Neural progenitor cell (in vitro differentiated cells): Measurements from ENCODE around the gene IP6K1. TPM values are rescaled to one million over a fixed set of nuclear protein-coding genes. Genes with fewer than 3 reads are reported as not detected.
A peak's percentile ranks its signal among the peaks of the same experiment; 100 is the strongest.

Experiments used
- DNase-seq: peaks from one replicate; pipeline ENCODE4 v3.0.0-alpha.2; 2016; ENCODE audit warnings: low spot score
- H2AFZ ChIP-seq: fragments of 200-600 bp; sonication (generic); replicated peaks from 2 replicates; pipeline ENCODE4 v1.6.1; 2016; ENCODE audit warnings: antibody characterized with exemption
- H3F3A ChIP-seq: fragments of 200-600 bp; sonication (generic); 2 replicates; pipeline ENCODE4 v1.6.1; 2016; ENCODE audit warnings: antibody characterized with exemption, low read depth
- H3K27ac ChIP-seq: fragments of 200-600 bp; sonication (generic); 2 replicates; pipeline ENCODE4 v1.5.1; 2016; ENCODE audit warnings: mild to moderate bottlenecking
- H3K27me3 ChIP-seq: fragments of 200-600 bp; sonication (generic); 2 replicates; pipeline ENCODE4 v1.6.1; 2016; ENCODE audit warnings: mild to moderate bottlenecking, moderate library complexity
- H3K36me3 ChIP-seq: fragments of 200-600 bp; sonication (generic); 2 replicates; pipeline ENCODE4 v1.5.1; 2016
- H3K4me1 ChIP-seq: fragments of 200-600 bp; sonication (generic); 2 replicates; pipeline ENCODE4 v1.6.1; 2016; ENCODE audit warnings: mixed run types
- H3K4me2 ChIP-seq: fragments of 200-600 bp; sonication (generic); 2 replicates; pipeline ENCODE4 v1.6.1; 2016
- H3K4me3 ChIP-seq: fragments of 200-600 bp; sonication (generic); 2 replicates; pipeline ENCODE4 v1.5.1; 2016
- H3K79me2 ChIP-seq: fragments of 200-600 bp; sonication (generic); 2 replicates; pipeline ENCODE4 v1.6.1; 2016; ENCODE audit warnings: low read depth
- H3K9ac ChIP-seq: fragments of 200-600 bp; sonication (generic); 2 replicates; pipeline ENCODE4 v1.6.1; 2016
- H3K9me3 ChIP-seq: fragments of 200-600 bp; sonication (generic); 2 replicates; pipeline ENCODE4 v1.5.1; 2016; ENCODE audit warnings: low read depth
- H4K20me1 ChIP-seq: fragments of 200-600 bp; sonication (generic); 2 replicates; pipeline ENCODE4 v1.6.1; 2016; ENCODE audit warnings: low read depth
- H3K27ac Mint-ChIP-seq: 3 replicates; pipeline ENCODE4 v1.8.0; 2021; ENCODE audit warnings: mixed read lengths
- H3K27me3 Mint-ChIP-seq: 2 replicates; pipeline ENCODE4 v1.8.0; 2022; ENCODE audit warnings: low read depth, mild to moderate bottlenecking, inconsistent platforms, moderate library complexity, mixed read lengths; ENCODE audit not compliant: insufficient read depth
- H3K36me3 Mint-ChIP-seq: 3 replicates; pipeline ENCODE4 v1.8.0; 2021; ENCODE audit warnings: mixed read lengths
- H3K4me1 Mint-ChIP-seq: 3 replicates; pipeline ENCODE4 v1.8.0; 2021; ENCODE audit warnings: mixed read lengths
- H3K4me3 Mint-ChIP-seq: 3 replicates; pipeline ENCODE4 v1.8.0; 2021; ENCODE audit warnings: mild to moderate bottlenecking, moderate library complexity, mixed read lengths
- H3K9me3 Mint-ChIP-seq: 3 replicates; pipeline ENCODE4 v1.8.0; 2020; ENCODE audit warnings: mixed read lengths
- CTCF ChIP-seq: fragments of 200-600 bp; sonication (generic); IDR thresholded peaks from 2 replicates; pipeline ENCODE4 v1.5.1; 2017; ENCODE audit warnings: antibody characterized with exemption, mild to moderate bottlenecking
- EZH2 ChIP-seq: fragments of 200-600 bp; sonication (generic); IDR thresholded peaks from 2 replicates; pipeline ENCODE4 v1.6.1; 2017; ENCODE audit warnings: antibody characterized with exemption, mild to moderate bottlenecking, moderate library complexity
- EZH2phosphoT487 ChIP-seq: fragments of 200-600 bp; sonication (generic); IDR thresholded peaks from 2 replicates; pipeline ENCODE4 v1.6.1; 2017; ENCODE audit warnings: antibody characterized with exemption
- total RNA-seq: library from RNA; depleted of rRNA; stranded (reverse); fragments of >200 nt; gene quantifications from 2 replicates; pipeline ENCODE4 v1.2.3, GENCODE V29; 2015; ENCODE audit warnings: low replicate concordance

The IP6K1 gene
- total RNA-seq, 1 donor from 2014 or later: 26.3 TPM

- no peak overlapping the region for H3K27ac ChIP-seq
- peaks cover 8% of the 10 kb centered on the region for H3K27me3 ChIP-seq
- peak overlapping the region; percentile 63 for H3K4me3 ChIP-seq
- H3K79me2 ChIP-seq: peaks cover 9% of the 10 kb centered on the region
- no peak overlapping the region for H2AFZ ChIP-seq
- Mint-ChIP-seq H3K4me3 (peak overlapping the region; percentile 84), H3K27me3 (peaks cover 4% of the 10 kb centered on the region), H3K36me3 (peaks cover 8% of the 10 kb centered on the region), H3K4me1 (peaks cover 18% of the 10 kb centered on the region), H3K27ac (no peak overlapping the region), H3K9me3 (no peaks in the 10 kb centered on the region)
- H3K4me2 ChIP-seq: peak overlapping the region; percentile 84
- DNase-seq: peak; percentile 12
- TF ChIP-seq EZH2 (no peak), EZH2phosphoT487 (no peak), CTCF (no peak)
- H3K36me3 ChIP-seq: no peaks in the 10 kb centered on the region
- no peaks in the 10 kb centered on the region for H3K9me3 ChIP-seq
- peaks cover 24% of the 10 kb centered on the region for H3F3A ChIP-seq
- no peak overlapping the region for H3K9ac ChIP-seq
- H3K4me1 ChIP-seq: peaks cover 8% of the 10 kb centered on the region
- no peaks in the 10 kb centered on the region for H4K20me1 ChIP-seq
These were observed 68.1 kb downstream of the IP6K1 start for GRCh38 chr3:49717959-49718857.

- Histone ChIP-seq H3K27ac (no peak overlapping the region), H3K9ac (no peak overlapping the region), H4K20me1 (no peaks in the 10 kb centered on the region), H3K4me3 (no peak overlapping the region), H3K36me3 (no peaks in the 10 kb centered on the region), H2AFZ (no peak overlapping the region), H3K4me1 (peaks cover 3% of the 10 kb centered on the region), H3K9me3 (no peaks in the 10 kb centered on the region), H3K4me2 (no peak overlapping the region), H3F3A (peaks cover 24% of the 10 kb centered on the region), H3K79me2 (peaks cover under 1% of the 10 kb centered on the region), H3K27me3 (peaks cover 8% of the 10 kb centered on the region)
- H3K36me3 Mint-ChIP-seq: peaks cover 8% of the 10 kb centered on the region
- peak overlapping the region; percentile 10 for H3K4me3 Mint-ChIP-seq
- no peak for DNase-seq
- peaks cover 12% of the 10 kb centered on the region for H3K4me1 Mint-ChIP-seq
- TF ChIP-seq CTCF (no peak), EZH2 (no peak), EZH2phosphoT487 (no peak)
- no peak overlapping the region for H3K27ac Mint-ChIP-seq
- H3K9me3 Mint-ChIP-seq: no peaks in the 10 kb centered on the region
- no peaks in the 10 kb centered on the region for H3K27me3 Mint-ChIP-seq
These were observed 69.0 kb downstream of the IP6K1 start for GRCh38 chr3:49717211-49717958.

- Mint-ChIP-seq H3K4me3 (no peak overlapping the region), H3K27ac (no peak overlapping the region), H3K4me1 (peaks cover 11% of the 10 kb centered on the region), H3K27me3 (no peaks in the 10 kb centered on the region), H3K9me3 (no peaks in the 10 kb centered on the region), H3K36me3 (peaks cover 8% of the 10 kb centered on the region)
- no peak overlapping the region for H3K9ac ChIP-seq
- no peak for DNase-seq
- H3K36me3 ChIP-seq: no peaks in the 10 kb centered on the region
- peaks cover 8% of the 10 kb centered on the region for H3K27me3 ChIP-seq
- peaks cover 24% of the 10 kb centered on the region for H3F3A ChIP-seq
- H3K4me1 ChIP-seq: peaks cover 3% of the 10 kb centered on the region
- TF ChIP-seq CTCF (no peak), EZH2phosphoT487 (no peak), EZH2 (no peak)
- no peaks in the 10 kb centered on the region for H4K20me1 ChIP-seq
- no peak overlapping the region for H3K27ac ChIP-seq
- H3K4me2 ChIP-seq: no peak overlapping the region
- H3K79me2 ChIP-seq: no peaks in the 10 kb centered on the region
- no peaks in the 10 kb centered on the region for H3K9me3 ChIP-seq
- no peak overlapping the region for H3K4me3 ChIP-seq
- H2AFZ ChIP-seq: no peak overlapping the region
These were observed 69.6 kb downstream of the IP6K1 start for GRCh38 chr3:49716691-49717210.
